ENCODE results near the gene TP53I11.
A peak's percentile ranks its signal among the peaks of the same experiment; 100 is the strongest.

The TP53I11 gene

DNA sequence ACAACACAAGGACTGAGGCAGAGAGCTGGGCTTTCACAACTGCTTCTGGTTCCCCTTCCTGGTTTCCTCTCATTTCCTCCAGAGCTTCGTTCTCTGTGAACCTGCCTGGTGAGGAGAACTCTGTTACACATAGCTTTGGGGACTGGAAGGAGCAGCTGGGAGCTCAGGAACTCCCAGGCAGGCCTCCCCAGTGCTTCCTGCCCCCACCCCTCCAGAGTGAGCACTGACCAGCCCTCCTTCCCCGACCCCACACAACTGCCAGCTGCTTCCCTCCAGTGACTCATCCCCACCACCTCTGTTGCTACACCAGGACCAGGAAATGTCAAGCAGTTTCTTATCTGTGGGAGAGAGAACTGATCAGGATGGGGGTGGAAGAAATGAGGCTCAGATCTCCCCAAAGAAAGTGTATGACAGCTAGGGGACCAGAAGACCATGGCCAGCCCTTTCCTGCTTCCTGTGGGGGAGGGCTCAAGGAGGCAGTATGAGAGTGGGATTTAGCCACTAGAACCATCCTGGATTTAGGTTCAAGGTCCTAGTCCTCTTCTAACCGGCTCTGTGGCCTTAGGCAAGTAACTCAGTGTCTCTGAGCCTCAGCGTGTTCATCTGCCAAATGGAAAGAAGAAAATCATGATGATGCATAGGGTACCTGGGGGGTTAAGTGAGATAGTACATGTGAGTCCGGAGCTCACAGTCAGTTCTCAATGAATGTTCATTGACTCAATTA is 4.5 kb upstream of the TP53I11 start:
- H3K27ac ChIP-seq: no peak overlapping the region
- TF ChIP-seq, protein P1, sequence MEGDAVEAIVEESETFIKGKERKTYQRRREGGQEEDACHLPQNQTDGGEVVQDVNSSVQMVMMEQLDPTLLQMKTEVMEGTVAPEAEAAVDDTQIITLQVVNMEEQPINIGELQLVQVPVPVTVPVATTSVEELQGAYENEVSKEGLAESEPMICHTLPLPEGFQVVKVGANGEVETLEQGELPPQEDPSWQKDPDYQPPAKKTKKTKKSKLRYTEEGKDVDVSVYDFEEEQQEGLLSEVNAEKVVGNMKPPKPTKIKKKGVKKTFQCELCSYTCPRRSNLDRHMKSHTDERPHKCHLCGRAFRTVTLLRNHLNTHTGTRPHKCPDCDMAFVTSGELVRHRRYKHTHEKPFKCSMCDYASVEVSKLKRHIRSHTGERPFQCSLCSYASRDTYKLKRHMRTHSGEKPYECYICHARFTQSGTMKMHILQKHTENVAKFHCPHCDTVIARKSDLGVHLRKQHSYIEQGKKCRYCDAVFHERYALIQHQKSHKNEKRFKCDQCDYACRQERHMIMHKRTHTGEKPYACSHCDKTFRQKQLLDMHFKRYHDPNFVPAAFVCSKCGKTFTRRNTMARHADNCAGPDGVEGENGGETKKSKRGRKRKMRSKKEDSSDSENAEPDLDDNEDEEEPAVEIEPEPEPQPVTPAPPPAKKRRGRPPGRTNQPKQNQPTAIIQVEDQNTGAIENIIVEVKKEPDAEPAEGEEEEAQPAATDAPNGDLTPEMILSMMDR (conservative IDR thresholded peaks at IDR 0.05): no peak

DNA sequence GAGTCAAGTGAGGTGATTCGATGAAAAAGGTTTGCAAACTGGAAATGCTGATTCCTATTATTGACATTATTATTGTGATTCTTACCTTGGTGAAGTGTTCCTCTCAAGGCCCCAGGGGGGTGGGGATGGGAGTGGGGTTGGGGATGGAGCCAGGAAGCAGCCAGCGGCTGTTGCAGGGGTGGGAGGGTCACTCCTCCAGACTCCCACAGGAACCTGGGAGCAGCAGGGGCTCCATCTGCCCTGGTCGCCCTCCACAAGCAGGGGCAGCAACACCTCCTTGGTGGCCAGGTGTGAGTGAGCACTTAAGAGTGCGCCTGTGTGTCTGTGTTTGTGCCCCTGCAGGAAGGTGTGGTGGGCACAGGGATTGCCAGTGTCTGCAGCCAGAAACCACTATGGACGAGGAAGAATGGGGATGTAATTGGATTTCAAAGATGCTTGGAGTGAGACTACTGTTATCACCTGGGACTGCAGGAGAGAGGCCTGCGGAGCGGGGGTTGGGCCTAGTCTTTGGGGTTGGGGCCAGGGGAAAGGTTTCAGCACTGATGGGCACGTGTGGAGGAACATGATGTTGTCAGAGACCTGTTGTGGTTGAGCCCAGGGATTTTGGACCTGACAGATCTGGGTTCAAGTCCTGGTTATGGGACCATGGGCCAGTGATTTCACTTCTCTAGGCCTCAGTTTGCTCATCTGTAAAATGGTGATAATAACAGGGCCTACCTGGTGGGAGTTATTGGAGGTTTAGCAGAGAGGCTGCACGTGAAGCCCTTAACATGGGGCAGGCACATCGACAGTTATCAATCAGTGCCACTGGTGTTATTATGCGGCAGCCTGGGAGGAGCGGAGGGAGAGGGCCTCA is 3.6 kb upstream of the TP53I11 start:
- no peak overlapping the region for H3K27ac ChIP-seq
- TF ChIP-seq, protein P1 (conservative IDR thresholded peaks at IDR 0.05): no peak

DNA sequence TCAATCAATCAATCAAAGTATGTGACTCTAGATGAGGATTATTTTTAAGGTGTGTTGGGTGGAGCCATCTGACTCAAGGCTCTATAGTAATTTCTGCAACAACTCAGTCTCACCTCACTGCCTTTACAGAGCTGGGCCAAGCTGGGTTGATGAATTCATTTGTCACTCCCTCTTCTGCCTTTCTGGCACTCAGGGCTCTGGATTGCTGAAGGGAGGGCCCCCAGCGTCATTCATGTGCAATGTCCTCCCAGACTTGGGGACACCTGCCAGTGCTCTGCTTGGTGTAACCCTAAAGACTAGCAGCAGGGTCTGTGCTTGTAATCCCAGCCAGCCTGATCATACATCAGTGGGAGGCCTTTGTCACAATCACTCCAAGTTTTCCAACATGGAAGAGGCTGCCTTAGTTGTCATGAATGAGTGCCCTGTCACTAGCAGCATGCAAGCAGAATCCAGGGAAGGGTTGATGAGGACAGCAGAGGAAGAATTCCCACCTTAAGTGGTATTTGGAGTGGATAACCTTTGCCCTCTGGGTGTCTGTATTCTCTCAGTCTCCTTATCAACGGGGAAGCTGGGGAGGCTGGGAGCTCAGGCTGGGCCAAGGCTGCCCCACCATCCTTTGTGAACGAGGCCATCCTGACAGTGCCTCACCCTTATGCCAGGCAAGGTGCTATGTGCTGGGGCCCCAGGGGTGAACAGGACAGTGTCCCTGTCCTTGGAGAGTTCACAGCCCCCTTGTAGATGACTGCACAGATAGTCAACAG is 2.0 kb upstream of the TP53I11 start:
- TF ChIP-seq, protein P1 (conservative IDR thresholded peaks at IDR 0.05): no peak
- H3K27ac ChIP-seq: no peak overlapping the region

DNA sequence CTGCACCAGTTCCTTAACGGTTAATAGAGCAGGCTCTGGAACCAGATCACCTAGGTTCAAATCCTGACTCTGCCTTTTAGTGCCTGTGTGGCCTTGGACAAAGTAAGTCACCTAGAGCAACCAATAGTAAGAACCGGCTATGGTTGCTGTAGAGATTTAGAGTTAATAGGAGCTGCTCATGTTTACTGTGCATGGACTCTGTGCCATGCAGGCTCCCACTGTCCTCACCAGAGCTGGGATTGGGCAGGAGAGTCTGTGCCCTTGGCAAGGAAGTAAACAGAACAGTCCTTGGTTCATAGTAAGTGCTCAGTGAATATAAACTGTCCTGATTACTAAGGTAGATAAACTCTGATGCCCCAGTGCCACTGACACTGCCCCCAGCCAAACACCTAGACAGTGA is 1.4 kb upstream of the TP53I11 start:
- TF ChIP-seq, protein P1 (conservative IDR thresholded peaks at IDR 0.05): no peak
- H3K27ac ChIP-seq: no peak overlapping the region

DNA sequence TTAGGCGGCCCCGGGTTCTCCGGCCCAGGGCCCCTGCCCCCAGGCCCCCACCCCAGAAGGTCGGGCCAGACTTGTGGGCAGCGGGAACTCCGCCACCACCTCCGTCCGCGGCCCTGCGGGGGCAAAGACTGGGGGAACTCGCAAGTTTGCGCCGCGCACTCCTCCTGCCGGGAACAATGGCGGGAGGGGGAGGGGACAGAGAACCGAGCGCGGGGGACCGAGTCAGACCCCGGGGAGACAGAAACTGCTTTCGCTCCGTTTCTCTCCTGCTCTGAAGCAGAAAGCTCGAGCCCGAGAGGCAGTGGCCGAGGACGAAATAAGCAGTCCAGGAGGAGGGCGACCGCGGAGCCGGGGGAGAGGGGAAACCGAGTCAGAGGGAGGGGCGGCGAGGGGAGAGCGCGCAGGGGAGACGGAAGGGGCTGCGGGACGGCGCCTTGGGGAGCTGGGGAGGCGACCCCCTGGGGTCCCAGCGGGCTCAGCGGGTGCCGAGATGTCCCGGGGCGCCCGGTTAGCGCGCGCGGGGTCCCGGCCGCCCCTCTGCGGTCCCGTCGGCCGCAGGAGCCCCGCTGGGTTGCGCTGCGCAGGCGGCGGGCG is 555 bp downstream of the TP53I11 start:
- TF ChIP-seq, protein P1 (conservative IDR thresholded peaks at IDR 0.05): no peak
- H3K27ac ChIP-seq: peak overlapping the region; percentile 80

DNA sequence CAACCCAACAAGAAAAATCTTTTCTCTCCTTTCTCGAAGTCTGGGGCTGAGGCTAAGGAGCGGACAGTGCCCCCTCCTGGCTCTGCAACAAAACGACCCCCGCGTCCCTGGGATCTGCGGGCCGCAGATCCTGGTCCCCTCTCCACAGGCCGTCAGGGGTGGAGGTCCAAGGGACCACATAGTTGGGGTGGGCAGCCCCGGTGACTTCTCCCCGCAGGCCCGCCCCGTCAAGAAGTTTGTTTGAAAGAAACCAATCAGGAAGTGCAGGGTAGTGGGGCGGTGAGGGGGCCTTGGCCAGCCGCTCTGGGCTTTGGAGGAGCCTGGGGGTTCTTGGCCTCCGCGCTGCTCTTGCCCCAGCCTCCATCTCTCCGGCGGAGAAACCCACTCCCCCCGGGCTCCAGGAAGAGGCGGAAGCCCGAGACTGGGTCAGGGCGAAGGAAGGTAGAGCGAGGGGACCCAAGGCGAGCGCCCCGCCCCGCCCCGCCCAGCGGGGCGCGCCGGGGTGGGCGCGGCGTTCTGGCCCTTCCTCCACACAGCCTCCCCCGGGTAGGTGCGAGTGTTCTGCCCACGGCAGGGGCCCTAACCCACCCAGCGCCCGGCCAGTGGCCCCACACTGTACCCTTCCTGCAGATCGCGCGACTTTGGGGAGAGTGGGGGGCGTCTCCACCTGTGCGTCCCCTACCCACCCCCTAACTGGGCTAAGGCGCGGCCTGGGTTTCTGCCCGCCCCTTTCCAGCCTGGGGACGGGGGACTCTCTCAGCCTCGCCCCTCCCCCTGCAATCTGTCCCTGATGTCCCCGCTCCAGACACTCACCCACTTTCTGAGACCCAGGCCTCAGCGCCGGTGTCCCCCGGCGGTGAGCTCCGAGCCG is 1.3 kb downstream of the TP53I11 start:
- peak overlapping the region; percentile 80 for H3K27ac ChIP-seq
- TF ChIP-seq, protein P1 (conservative IDR thresholded peaks at IDR 0.05): peak; percentile 74

Measured in VCaP (cell line).